AG04450 (cell line): ENCODE measurements around the gene PCSK9. TPM values are rescaled to one million over a fixed set of nuclear protein-coding genes. Genes with fewer than 3 reads are reported as not detected.

Experiments
- CTCF ChIA-PET: fragments of 300-600, 350-600 bp; formaldehyde crosslinking; extraction: SDS; loops from one replicate; lab custom pipeline; 2022; ENCODE audit warnings: antibody characterized with exemption, inconsistent platforms; lab: Charles Lee
- POLR2A ChIA-PET: fragments of 350-600 bp; formaldehyde crosslinking; extraction: SDS; loops from one replicate; lab custom pipeline; 2021; ENCODE audit warnings: antibody characterized with exemption, inconsistent platforms; lab: Yijun Ruan, JAX
- DNase-seq: peaks from one replicate; pipeline ENCODE4 v3.0.0-alpha.2; 2011; ENCODE audit warnings: low read depth, low spot score
- H3K27ac ChIP-seq: one replicate; pipeline ENCODE4 v1.5.1; 2012; ENCODE audit warnings: low read depth, low read length, control low read depth
- H3K27me3 ChIP-seq: one replicate; pipeline ENCODE4 v1.6.0; 2012; ENCODE audit warnings: low read length; ENCODE audit not compliant: control insufficient read depth, insufficient read depth
- H3K4me3 ChIP-seq: 2 replicates; pipeline ENCODE4 v1.5.1; 2011; ENCODE audit warnings: mild to moderate bottlenecking, low read depth, low read length, control low read depth
- H3K9me3 ChIP-seq: 2 replicates; pipeline ENCODE4 v1.5.1; 2012; ENCODE audit warnings: low read length; ENCODE audit not compliant: control insufficient read depth, insufficient read depth
- polyA plus RNA-seq: library from polyadenylated mRNA; depleted of rRNA; stranded (reverse); fragments of >200 nt; gene quantifications from 2 replicates; pipeline ENCODE4 v1.2.3, GENCODE V29; 2011
- TF ChIP-seq, protein P1 (sequence below): IDR thresholded peaks from 2 replicates; pipeline ENCODE4 v1.5.1; 2011; ENCODE audit warnings: low read depth, low read length, control low read depth, inconsistent platforms

PCSK9 gene
- polyA plus RNA-seq, 1 experiment, result 0.06 TPM

DNA sequence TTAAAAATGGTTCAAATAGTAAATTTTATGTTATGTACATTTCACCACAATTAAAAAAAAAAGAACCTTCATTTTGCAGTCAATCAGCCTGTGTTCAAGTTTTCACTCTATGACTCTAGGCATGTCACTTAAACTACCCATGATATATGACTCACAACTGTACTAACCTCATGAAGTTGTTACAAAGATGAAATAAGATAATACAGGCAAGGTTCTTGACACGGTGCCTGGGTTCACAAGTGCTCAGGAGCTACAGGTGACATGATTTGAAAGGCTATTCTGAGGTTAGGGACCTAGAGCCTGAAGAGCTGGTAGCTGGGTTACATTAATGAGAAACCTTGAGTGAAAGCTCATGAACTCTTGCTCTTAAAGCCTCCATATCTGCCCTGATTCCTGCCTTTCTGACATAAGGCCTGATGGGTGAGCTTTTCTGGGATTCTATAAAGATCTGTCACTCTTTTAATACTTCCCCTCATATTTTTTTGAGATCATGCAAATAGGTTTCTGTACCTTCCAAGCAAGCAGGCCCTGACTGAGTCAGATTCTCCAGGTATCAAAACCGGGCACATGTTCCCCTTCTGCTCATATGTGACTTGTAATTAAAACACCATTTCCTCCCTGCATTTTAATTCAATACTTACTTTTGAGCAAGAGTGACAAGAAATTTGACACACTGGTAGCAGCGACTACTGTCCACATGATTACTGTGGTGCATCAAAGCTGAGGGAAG is 34.0 kb downstream of the PCSK9 start:
- POLR2A ChIA-PET, result interaction anchor here (0.7 kb wide), 1 partner anchor 1418 kb away, joined by 4 read pairs; no protein-coding TSS in a partner anchor

DNA sequence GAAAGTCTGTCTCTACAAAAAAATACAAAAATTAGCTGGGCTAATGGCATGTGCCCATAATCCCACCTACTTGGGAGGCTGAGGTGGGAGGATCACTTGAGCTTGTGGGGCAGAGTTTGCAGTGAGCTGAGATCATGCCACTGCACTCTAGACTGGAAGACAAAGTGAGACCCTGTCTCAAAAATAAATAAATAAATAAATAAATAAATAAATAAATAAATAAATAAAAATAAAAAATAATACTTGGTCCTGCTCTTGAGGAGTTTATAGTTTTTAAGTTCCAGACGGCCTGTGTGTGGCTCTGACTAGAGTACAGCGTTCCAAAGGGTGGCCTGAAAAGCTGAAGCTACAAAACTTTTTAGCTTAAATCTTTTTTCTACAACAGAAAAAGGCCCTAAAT is 35.1 kb downstream of the PCSK9 start:
- DNase-seq, result no peak
- POLR2A ChIA-PET, result no interaction called here
- CTCF ChIA-PET, result interaction anchor here (0.7 to 2.2 kb wide), 3 partner anchors 11 to 1510 kb away, joined by 3 to 5 read pairs (median 3); no protein-coding TSS in a partner anchor
- Histone ChIP-seq H3K4me3 (no peak overlapping the region), H3K9me3 (no peaks in the 10 kb centered on the region), H3K27ac (no peak overlapping the region), H3K27me3 (no peaks in the 10 kb centered on the region)
- TF ChIP-seq, protein P1, sequence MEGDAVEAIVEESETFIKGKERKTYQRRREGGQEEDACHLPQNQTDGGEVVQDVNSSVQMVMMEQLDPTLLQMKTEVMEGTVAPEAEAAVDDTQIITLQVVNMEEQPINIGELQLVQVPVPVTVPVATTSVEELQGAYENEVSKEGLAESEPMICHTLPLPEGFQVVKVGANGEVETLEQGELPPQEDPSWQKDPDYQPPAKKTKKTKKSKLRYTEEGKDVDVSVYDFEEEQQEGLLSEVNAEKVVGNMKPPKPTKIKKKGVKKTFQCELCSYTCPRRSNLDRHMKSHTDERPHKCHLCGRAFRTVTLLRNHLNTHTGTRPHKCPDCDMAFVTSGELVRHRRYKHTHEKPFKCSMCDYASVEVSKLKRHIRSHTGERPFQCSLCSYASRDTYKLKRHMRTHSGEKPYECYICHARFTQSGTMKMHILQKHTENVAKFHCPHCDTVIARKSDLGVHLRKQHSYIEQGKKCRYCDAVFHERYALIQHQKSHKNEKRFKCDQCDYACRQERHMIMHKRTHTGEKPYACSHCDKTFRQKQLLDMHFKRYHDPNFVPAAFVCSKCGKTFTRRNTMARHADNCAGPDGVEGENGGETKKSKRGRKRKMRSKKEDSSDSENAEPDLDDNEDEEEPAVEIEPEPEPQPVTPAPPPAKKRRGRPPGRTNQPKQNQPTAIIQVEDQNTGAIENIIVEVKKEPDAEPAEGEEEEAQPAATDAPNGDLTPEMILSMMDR, result no peak

More for the DNA sequence above, 34.0 kb downstream of the PCSK9 start:
- Histone ChIP-seq H3K4me3 (no peak overlapping the region), H3K9me3 (no peaks in the 10 kb centered on the region), H3K27me3 (no peaks in the 10 kb centered on the region), H3K27ac (no peak overlapping the region)
- CTCF ChIA-PET, result interaction anchor here (0.7 to 3.4 kb wide), 3 partner anchors 7 to 1484 kb away, joined by 5 to 26 read pairs (median 6); no protein-coding TSS in a partner anchor
- DNase-seq, result no peak
- TF ChIP-seq, protein P1, result no peak

DNA sequence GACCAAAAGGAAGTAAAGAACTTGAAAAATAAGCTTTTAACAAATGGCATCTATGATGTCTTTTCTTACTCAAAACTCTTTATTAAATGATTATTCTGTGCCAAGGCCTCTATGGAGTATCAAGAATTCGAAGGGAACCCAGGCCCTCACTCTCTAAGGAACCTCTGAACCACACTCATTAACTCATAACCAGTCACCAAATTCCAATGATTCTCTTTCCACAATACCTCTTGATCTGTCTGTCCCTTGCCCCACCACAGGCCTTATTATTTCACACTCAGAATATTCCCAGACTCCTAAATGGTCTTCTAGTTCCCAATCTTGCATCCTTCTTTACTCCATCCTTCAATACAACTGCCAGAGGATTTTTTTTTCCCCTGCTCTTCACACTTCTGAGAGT is 37.0 kb downstream of the PCSK9 start:
- Histone ChIP-seq H3K27me3 (no peaks in the 10 kb centered on the region), H3K9me3 (no peaks in the 10 kb centered on the region), H3K27ac (no peak overlapping the region), H3K4me3 (no peak overlapping the region)
- ChIA-PET CTCF (no interaction called here), POLR2A (no interaction called here)
- TF ChIP-seq, protein P1, result no peak
- DNase-seq, result no peak

DNA sequence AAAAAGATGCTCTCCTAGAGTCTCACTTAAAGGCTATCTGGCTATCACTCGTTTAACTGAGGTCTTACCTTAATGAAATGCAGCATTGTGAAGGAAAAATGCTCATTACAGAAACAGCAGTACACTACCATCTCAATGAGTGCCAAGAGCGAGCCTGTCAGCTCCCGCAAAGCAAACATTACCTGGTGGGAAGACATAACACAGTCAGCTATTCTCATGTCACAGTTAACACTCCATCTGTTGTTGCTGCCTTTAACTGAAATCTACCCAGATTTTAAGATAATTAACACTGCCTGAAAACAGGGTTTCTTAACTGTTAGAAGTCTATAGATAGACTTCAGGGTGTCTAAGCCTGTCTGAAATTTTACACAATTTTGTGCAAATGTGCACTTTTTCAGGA is 39.1 kb downstream of the PCSK9 start:
- CTCF ChIA-PET, result interaction anchor here (0.7 kb wide), 1 partner anchor 69 kb away, joined by 3 read pairs; no protein-coding TSS in a partner anchor
- POLR2A ChIA-PET, result no interaction called here
- Histone ChIP-seq H3K4me3 (no peak overlapping the region), H3K27ac (no peak overlapping the region), H3K27me3 (no peaks in the 10 kb centered on the region), H3K9me3 (no peaks in the 10 kb centered on the region)
- TF ChIP-seq, protein P1, result no peak
- DNase-seq, result no peak

DNA sequence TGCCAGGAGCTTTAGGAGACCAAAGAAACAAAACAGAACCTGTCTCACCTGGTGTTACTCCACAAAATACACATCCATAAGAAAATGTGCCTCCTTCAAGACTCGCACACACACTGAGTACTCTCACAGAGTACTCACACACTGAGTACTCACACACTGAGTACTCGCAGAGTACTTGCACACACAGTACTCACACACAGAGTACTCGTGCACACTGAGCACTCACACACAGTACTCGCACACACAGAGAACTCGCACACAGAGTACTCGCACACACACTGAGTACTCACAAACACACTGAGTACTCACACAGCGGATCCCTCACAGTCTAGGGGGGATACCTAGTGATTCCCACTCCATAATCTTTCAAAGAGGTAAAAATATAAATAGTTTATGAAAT is 40.3 kb downstream of the PCSK9 start:
- Histone ChIP-seq H3K27ac (no peak overlapping the region), H3K4me3 (no peak overlapping the region), H3K27me3 (no peaks in the 10 kb centered on the region), H3K9me3 (no peaks in the 10 kb centered on the region)
- ChIA-PET POLR2A (no interaction called here), CTCF (interaction anchor here (1.6 to 3.5 kb wide), 2 partner anchors 8 to 135 kb away, joined by 6 to 26 read pairs; no protein-coding TSS in a partner anchor)
- no peak for DNase-seq
- TF ChIP-seq, protein P1, result no peak
